Measurements from ENCODE around the gene NAB2. TPM values are rescaled to one million over a fixed set of nuclear protein-coding genes. Genes with fewer than 3 reads are reported as not detected.

Gene NAB2
- total and polyA plus RNA-seq, 9 of the 15 experiments (the other 6 are each of a cell fraction or from before 2014, with no cell fraction given) = 0.45 to 40.9 (median 20.4) TPM

- no peak for TF ChIP-seq ARID4B (CRISPR knock-in tag; IDR thresholded peaks at IDR 0.05)
- TF ChIP-seq NUFIP1 (IDR thresholded peaks at IDR 0.05; ENCODE audit: partially characterized antibody) = no peak
- TF ChIP-seq BHLHE40 (IDR thresholded peaks at IDR 0.05; ENCODE audit: low read length) = peak; percentile 78
- peak in 1 of 2 experiments; percentile 94; a peak in 2 of 4 replicates for TF ChIP-seq UBTF (IDR thresholded peaks at IDR 0.05; ENCODE audit: borderline replicate concordance in 1 of 2, low read depth in 2 of 2, low read length in 2 of 2)
- no peak for TF ChIP-seq PHB (CRISPR knock-in tag; IDR thresholded peaks at IDR 0.05)
- TF ChIP-seq ZNF316 (IDR thresholded peaks at IDR 0.05) = no peak
- TF ChIP-seq CSDE1 (IDR thresholded peaks at IDR 0.05) = no peak
- TF ChIP-seq E2F6 (IDR thresholded peaks at IDR 0.05; ENCODE audit: borderline replicate concordance in 1 of 2, extremely low read depth in 1 of 2, insufficient read depth in 1 of 2, insufficient read length in 1 of 2, low read depth in 1 of 2, low read length in 1 of 2, poor library complexity in 1 of 2, severe bottlenecking in 1 of 2) = peak; percentile 38 to 73
- TF ChIP-seq ZBED1 (IDR thresholded peaks at IDR 0.05) = no peak
- no peak; the same call in 1 of the 2 replicates for TF ChIP-seq HCFC1 (IDR thresholded peaks at IDR 0.05; ENCODE audit: low read depth, low read length)
- 0 out of 2 replicates have a peak, but pooled peaks have one; percentile 5 for TF ChIP-seq ARID1B (IDR thresholded peaks at IDR 0.05)
- TF ChIP-seq ARNT (IDR thresholded peaks at IDR 0.05) = no peak
- peak; percentile 89 for TF ChIP-seq FOSL1 (tag; conservative IDR thresholded peaks at IDR 0.05)
- no peak for TF ChIP-seq PATZ1 (CRISPR knock-in tag; IDR thresholded peaks at IDR 0.05; ENCODE audit: borderline replicate concordance)
- TF ChIP-seq ZNF324 (CRISPR knock-in tag; IDR thresholded peaks at IDR 0.05) = no peak
- no peak for TF ChIP-seq TBL1XR1 (IDR thresholded peaks at IDR 0.05; ENCODE audit: low read length in 2 of 2)
- no peak for TF ChIP-seq FOXJ3 (CRISPR knock-in tag; IDR thresholded peaks at IDR 0.05)
- no peak for TF ChIP-seq FOXM1 (IDR thresholded peaks at IDR 0.05; ENCODE audit: low read depth)
- TF ChIP-seq FOXM1 (CRISPR knock-in tag; IDR thresholded peaks at IDR 0.05; ENCODE audit: low read depth) = no peak
- no peak for TF ChIP-seq TCF3 (CRISPR knock-in tag; IDR thresholded peaks at IDR 0.05)
These were observed 38.3 kb downstream of the NAB2 start (continued) for GRCh38 chr12:57127101-57127725.

All from K562 (cell line).